ENCODE data around the gene ZNF846.

GRCh38 chr19:9801976-9802375 is 33.4 kb upstream of the ZNF846 start:
- TF ChIP-seq, protein P1, sequence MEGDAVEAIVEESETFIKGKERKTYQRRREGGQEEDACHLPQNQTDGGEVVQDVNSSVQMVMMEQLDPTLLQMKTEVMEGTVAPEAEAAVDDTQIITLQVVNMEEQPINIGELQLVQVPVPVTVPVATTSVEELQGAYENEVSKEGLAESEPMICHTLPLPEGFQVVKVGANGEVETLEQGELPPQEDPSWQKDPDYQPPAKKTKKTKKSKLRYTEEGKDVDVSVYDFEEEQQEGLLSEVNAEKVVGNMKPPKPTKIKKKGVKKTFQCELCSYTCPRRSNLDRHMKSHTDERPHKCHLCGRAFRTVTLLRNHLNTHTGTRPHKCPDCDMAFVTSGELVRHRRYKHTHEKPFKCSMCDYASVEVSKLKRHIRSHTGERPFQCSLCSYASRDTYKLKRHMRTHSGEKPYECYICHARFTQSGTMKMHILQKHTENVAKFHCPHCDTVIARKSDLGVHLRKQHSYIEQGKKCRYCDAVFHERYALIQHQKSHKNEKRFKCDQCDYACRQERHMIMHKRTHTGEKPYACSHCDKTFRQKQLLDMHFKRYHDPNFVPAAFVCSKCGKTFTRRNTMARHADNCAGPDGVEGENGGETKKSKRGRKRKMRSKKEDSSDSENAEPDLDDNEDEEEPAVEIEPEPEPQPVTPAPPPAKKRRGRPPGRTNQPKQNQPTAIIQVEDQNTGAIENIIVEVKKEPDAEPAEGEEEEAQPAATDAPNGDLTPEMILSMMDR (IDR thresholded peaks at IDR 0.05) = no peak
- TF ChIP-seq EZH2phosphoT487 (IDR thresholded peaks at IDR 0.05) (no peak), EZH2 (IDR thresholded peaks at IDR 0.05) (no peak)
